Measurements from ENCODE around the gene CNOT4. TPM values are rescaled to one million over a fixed set of nuclear protein-coding genes. Genes with fewer than 3 reads are reported as not detected.
A peak's percentile ranks its signal among the peaks of the same experiment; 100 is the strongest.

The CNOT4 gene
- total RNA-seq, 1 experiment from 2014 or later: 13.6 TPM

- no peak for DNase-seq (ENCODE audit: low read depth, low spot score)
- in situ Hi-C loops (cut with HindIII; ENCODE audit: low pct_unique_long_range_greater_than_20kb, low sequenced_read_pairs): no loop called here
Observed at GRCh38 chr7:135385209-135385608, 124.7 kb downstream of the CNOT4 start.

GRCh38 chr7:135383525-135384175 lies 126.3 kb downstream of the CNOT4 start:
- in situ Hi-C loops (cut with HindIII; ENCODE audit: low pct_unique_long_range_greater_than_20kb, low sequenced_read_pairs): no loop called here
- no peak for DNase-seq (ENCODE audit: low read depth, low spot score)

- DNase-seq (ENCODE audit: low read depth, low spot score): no peak
- in situ Hi-C loops (cut with HindIII; ENCODE audit: low pct_unique_long_range_greater_than_20kb, low sequenced_read_pairs): no loop called here
Observed at GRCh38 chr7:135382173-135382572, 127.7 kb downstream of the CNOT4 start.

- in situ Hi-C loops (cut with HindIII; ENCODE audit: low pct_unique_long_range_greater_than_20kb, low sequenced_read_pairs): no loop called here
- DNase-seq (ENCODE audit: low read depth, low spot score): no peak
Observed at GRCh38 chr7:135381369-135381768, 128.5 kb downstream of the CNOT4 start.

GRCh38 chr7:135380351-135380750 lies 129.6 kb downstream of the CNOT4 start:
- DNase-seq (ENCODE audit: low read depth, low spot score): no peak
- in situ Hi-C loops (cut with HindIII; ENCODE audit: low pct_unique_long_range_greater_than_20kb, low sequenced_read_pairs): no loop called here

GRCh38 chr7:135377171-135377570 lies 132.7 kb downstream of the CNOT4 start:
- in situ Hi-C loops (cut with HindIII; ENCODE audit: low pct_unique_long_range_greater_than_20kb, low sequenced_read_pairs): no loop called here
- DNase-seq (ENCODE audit: low read depth, low spot score): no peak

- in situ Hi-C loops (cut with HindIII; ENCODE audit: low pct_unique_long_range_greater_than_20kb, low sequenced_read_pairs): no loop called here
- no peak for DNase-seq (ENCODE audit: low read depth, low spot score)
Observed at GRCh38 chr7:135375908-135376699, 133.8 kb downstream of the CNOT4 start.

- DNase-seq (ENCODE audit: low read depth, low spot score): no peak
- in situ Hi-C loops (cut with HindIII; ENCODE audit: low pct_unique_long_range_greater_than_20kb, low sequenced_read_pairs): no loop called here
Observed at GRCh38 chr7:135374736-135375135, 135.2 kb downstream of the CNOT4 start.

GRCh38 chr7:135372222-135372621 lies 137.7 kb downstream of the CNOT4 start:
- in situ Hi-C loops (cut with HindIII; ENCODE audit: low pct_unique_long_range_greater_than_20kb, low sequenced_read_pairs): no loop called here
- no peak for DNase-seq (ENCODE audit: low read depth, low spot score)

- in situ Hi-C loops (cut with HindIII; ENCODE audit: low pct_unique_long_range_greater_than_20kb, low sequenced_read_pairs): no loop called here
- DNase-seq (ENCODE audit: low read depth, low spot score): no peak
Observed at GRCh38 chr7:135370656-135371055, 139.2 kb downstream of the CNOT4 start.

GRCh38 chr7:135369405-135369804 lies 140.5 kb downstream of the CNOT4 start:
- in situ Hi-C loops (cut with HindIII; ENCODE audit: low pct_unique_long_range_greater_than_20kb, low sequenced_read_pairs): no loop called here
- no peak for DNase-seq (ENCODE audit: low read depth, low spot score)

- in situ Hi-C loops (cut with HindIII; ENCODE audit: low pct_unique_long_range_greater_than_20kb, low sequenced_read_pairs): no loop called here
- DNase-seq (ENCODE audit: low read depth, low spot score): no peak
Observed at GRCh38 chr7:135368416-135369186, 141.3 kb downstream of the CNOT4 start.

- in situ Hi-C loops (cut with HindIII; ENCODE audit: low pct_unique_long_range_greater_than_20kb, low sequenced_read_pairs): no loop called here
- no peak for DNase-seq (ENCODE audit: low read depth, low spot score)
Observed at GRCh38 chr7:135366843-135367508, 142.9 kb downstream of the CNOT4 start.

GRCh38 chr7:135365721-135366120 lies 144.2 kb downstream of the CNOT4 start:
- in situ Hi-C loops (cut with HindIII; ENCODE audit: low pct_unique_long_range_greater_than_20kb, low sequenced_read_pairs): no loop called here
- no peak for DNase-seq (ENCODE audit: low read depth, low spot score)

GRCh38 chr7:135364206-135364605 lies 145.7 kb downstream of the CNOT4 start:
- in situ Hi-C loops (cut with HindIII; ENCODE audit: low pct_unique_long_range_greater_than_20kb, low sequenced_read_pairs): no loop called here
- no peak for DNase-seq (ENCODE audit: low read depth, low spot score)

- no peak for DNase-seq (ENCODE audit: low read depth, low spot score)
- in situ Hi-C loops (cut with HindIII; ENCODE audit: low pct_unique_long_range_greater_than_20kb, low sequenced_read_pairs): no loop called here
Observed at GRCh38 chr7:135362871-135363270, 147.0 kb downstream of the CNOT4 start.

GRCh38 chr7:135361788-135362187 lies 148.1 kb downstream of the CNOT4 start:
- in situ Hi-C loops (cut with HindIII; ENCODE audit: low pct_unique_long_range_greater_than_20kb, low sequenced_read_pairs): no loop called here
- DNase-seq (ENCODE audit: low read depth, low spot score): peak; percentile 63

GRCh38 chr7:135359615-135360014 lies 150.3 kb downstream of the CNOT4 start:
- in situ Hi-C loops (cut with HindIII; ENCODE audit: low pct_unique_long_range_greater_than_20kb, low sequenced_read_pairs): no loop called here
- no peak for DNase-seq (ENCODE audit: low read depth, low spot score)

Data from SK-MEL-5 (cell line).